GM23248 (cell line): Measurements from ENCODE around the gene SLC29A3.

Experiments used
- EZH2 ChIP-seq: fragments of 200-600 bp; sonication (generic); IDR thresholded peaks from 2 replicates; pipeline ENCODE4 v1.6.1; 2018; ENCODE audit warnings: antibody characterized with exemption, mild to moderate bottlenecking; ENCODE audit not compliant: insufficient read depth, poor library complexity, severe bottlenecking
- EZH2phosphoT487 ChIP-seq: fragments of 200-600 bp; sonication (generic); IDR thresholded peaks from 2 replicates; pipeline ENCODE4 v1.6.1; 2018; ENCODE audit warnings: antibody characterized with exemption, moderate library complexity, mild to moderate bottlenecking, low read depth; ENCODE audit not compliant: insufficient read depth

- TF ChIP-seq EZH2, result no peak
- no peak for TF ChIP-seq EZH2phosphoT487
These were observed 73.2 kb downstream of the SLC29A3 start for GRCh38 chr10:71392292-71392691.
